NCI-H1105 treated with DMSO at 0.1 percent for 48 hours (cell line): Measurements from ENCODE around the gene RPS16.

ENCODE experiments used
- DNase-seq: peaks from one replicate; lab custom pipeline; 2025; lab: John Stamatoyannopoulos, UW

RPS16 gene

DNA sequence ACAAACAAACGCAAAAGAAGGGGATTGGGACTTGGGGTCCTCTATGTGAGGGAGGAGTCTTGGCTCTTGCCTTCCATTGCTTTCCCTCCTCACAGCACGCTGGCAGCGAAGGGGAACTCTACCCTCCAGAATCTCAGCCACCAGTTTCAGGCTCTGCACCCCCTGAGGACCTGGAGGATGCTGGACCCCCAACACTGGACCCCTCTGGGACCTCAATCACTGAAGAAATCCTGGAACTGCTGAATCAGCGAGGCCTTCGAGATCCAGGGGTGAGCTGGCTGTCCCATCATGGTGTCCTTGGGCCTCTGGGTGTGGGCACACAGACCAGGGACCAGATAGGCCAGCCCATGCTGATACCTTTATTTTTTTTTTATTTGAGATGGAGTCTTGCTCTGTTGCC is 13.7 kb downstream of the RPS16 start:
- DNase-seq = no peak

DNA sequence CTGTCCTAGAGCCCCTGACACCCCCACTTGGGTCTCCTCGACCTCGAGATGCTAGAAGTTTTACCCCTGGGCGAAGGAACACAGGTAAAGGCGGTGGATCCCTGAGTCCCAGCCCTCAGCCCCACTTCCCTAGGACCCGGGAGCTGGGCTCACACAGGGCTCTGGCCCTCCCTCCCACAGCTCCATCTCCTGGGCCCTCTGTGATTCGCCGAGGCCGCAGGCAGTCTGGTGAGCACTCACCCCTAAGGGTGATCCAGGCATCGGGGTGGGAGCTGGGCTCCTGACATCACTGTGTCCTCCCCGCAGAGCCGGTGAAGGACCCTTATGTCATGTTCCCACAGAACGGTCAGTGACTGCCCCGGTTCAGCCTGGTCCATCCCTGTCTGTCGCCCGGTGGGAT is 15.0 kb downstream of the RPS16 start:
- DNase-seq = no peak

DNA sequence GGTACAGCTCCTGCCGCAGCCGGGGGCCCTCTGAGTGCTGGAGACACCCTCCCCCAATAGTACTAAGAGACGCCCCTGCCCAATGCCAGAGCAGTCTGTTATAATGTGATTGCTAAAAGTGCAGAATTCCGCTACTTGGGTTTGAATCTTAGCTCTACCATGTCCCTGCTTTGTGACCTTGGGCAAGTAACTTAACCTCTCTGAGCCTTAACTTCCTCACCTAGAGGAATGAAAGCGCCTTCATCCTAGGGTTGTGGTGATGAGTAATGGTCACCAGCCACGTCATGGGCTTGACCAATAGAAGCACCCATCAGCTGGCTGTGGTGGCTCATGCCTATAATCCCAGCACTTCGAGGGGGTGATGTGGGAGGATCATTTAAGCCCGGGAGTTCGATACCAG is 16.7 kb downstream of the RPS16 start:
- no peak for DNase-seq

DNA sequence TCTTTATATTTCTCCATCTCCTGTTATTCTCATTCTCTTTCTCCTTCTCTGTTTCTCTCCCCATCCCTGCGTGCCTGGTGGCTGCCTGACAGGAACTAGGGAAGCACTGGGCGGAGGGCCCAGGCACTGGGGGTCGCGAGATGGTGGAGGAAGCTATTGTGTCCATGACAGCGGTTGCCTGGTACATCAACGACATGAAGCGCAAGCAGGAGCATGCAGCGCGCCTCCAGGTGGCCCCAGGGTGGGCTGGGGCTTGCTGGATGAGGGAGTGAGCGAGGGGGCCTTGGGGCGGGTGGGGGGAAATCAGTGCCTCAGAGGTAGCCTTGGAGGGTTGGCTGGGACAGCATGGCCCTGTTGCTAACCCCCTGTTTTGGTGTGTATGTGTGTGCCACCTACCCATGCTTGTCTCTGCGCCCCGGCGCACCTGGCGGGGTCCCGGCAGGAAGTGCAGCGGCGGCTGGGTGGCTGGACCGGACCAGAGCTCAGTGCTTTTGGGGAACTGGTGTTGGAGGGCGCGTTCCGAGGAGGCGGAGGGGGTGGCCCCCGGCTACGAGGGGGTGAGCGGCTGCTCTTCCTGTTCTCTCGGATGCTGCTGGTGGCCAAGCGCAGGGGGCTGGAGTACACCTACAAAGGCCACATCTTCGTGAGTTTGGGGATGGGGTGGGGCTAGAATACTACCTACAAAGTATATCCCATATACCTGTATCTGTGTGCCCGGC is 18.1 kb downstream of the RPS16 start:
- no peak for DNase-seq

DNA sequence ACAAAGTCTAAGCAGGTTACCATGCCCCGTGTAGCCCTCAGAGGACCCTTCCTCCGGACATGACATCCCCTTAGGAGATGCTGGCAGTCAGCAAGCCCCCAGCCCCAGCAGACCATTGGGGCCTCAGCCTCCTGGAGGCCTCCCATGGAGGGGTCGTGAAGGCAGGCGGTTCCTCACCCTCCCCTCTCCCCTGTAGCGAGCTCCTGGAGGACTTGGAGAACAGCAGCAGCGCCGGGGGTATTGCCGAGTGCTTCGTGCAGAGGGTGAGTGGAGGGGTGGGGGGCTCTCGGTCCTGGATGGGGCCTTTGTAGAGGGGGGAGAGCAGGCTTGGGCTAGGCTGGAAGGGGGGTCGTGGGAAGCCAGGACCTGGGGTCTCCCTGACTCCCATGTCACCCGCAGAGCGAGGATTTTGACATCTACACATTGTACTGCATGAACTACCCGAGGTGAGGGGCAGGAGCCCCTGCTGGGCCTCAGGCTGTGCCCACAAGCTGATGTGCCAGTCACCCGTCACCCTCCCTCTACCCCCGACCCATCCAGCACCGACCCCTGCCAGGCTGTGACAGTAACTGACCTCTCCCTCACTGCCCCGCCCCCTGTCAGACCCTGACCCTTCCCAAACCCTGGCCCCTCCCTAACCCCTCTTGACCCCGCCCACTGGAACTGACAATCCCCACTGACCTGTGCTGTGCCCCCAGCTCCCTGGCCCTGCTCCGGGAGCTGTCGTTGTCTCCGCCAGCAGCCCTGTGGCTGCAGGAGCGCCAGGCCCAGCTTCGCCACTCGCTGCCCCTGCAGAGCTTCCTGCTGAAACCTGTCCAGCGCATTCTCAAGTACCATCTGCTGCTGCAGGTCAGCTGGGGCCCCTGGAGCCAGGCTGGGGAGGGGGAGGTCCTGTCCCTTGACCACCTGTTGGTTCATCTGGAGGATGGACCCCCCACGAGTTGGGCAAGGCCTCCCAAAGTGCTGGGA is 19.3 kb downstream of the RPS16 start:
- no peak for DNase-seq

DNA sequence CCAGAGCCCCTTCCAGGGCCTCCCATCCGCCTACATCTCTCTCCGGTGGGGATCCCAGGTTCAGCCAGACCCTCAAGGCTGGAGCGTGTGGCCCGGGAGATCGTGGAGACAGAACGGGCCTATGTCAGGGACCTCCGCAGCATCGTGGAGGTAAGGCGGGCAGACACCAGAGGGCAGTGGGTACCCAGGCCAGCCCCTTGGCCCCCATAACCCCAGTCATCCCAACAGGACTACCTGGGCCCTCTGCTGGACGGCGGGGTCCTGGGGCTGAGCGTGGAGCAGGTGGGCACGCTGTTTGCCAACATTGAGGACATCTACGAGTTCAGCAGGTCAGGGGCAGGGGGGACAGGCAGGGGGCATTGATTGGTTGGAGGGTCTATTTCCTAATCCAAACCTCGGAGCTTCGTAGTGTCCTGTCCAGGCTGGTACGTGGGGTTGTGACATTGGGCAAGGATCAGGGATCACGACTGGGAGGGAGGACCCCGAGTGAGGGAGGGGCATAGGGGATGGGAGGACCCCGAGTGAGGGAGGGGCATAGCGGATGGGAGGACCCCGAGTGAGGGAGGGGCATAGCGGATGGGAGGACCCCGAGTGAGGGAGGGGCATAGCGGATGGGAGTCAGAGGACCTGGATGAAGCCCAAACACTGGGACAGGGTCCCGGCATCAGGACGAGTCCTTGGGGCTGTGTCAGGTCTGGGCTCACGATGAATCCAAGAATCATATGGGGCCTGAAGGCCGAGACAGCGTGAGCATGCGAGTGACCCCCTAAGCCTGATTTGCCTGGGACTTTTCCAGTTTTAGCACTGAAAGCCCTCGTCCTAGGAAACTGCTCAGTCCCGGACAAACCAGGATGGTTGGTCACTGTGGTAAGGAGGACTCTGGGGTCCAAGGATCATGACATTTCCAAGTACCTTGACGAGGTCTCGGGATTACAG is 20.4 kb downstream of the RPS16 start:
- no peak for DNase-seq

DNA sequence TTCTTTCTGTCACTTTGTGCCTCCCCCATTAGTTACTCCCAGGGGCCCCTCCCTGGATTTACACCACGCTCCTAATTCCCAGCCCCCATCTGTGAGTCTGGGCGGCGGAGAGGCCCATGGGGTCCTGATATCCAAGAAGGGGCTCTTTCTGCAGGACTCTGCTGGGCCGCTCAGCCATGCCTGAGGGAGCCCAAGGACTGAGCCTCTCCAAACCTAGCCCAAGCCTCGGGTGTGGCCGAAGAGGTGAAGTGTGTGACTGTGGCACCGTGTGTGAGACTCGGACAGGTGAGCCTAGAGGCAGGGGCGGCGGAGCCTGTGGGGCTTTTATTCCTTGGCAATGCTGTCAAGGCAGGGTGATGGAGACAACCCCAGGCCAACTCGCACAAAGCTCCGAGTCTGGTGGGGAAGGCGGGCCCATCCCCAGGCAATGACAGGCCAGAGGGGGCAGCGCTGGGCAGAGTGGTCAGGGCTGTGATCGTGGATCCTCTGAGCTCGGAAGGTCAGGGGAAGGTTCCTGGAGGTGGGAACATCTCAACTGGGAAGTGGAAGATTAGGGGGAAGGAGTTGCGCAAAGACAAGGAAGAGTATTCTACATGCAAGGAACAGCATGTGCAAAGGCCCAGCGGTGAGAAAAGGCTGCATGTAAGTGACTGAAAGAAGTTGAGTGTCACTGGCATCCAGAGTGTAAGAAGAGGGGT is 21.7 kb downstream of the RPS16 start:
- DNase-seq = no peak

DNA sequence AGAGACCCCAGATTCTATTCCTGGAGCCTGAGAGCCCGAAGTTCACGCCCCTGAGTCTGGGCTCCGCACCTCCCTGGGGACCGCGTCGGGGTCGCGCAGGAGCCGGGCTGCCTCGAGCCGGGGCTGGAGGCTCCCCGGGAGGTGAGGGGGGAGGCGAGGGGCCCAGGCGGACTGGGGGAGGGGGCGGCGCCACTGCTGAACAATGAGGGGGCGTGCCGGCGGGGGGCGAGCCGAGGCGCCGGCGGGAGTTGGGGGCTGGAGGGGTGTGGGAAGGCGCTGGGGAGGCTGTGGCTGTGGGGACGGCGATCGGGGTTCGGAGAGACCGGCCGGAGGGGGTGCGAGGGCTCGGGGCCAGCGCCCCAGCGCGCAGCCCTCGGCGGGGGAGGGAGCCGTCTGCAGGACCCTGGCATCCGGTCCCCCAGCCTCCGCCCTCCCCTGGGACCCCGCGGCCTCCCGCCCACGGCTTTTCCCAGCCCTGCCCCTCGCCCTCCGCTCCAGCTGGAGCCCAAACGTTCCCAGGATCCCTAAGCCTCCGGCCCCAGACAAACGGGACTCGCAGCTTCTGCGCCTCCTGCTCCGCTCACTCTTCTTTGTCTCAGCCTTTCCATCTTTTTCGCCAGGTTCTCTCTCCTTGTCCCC is 22.4 kb downstream of the RPS16 start:
- DNase-seq = peak; percentile 41

DNA sequence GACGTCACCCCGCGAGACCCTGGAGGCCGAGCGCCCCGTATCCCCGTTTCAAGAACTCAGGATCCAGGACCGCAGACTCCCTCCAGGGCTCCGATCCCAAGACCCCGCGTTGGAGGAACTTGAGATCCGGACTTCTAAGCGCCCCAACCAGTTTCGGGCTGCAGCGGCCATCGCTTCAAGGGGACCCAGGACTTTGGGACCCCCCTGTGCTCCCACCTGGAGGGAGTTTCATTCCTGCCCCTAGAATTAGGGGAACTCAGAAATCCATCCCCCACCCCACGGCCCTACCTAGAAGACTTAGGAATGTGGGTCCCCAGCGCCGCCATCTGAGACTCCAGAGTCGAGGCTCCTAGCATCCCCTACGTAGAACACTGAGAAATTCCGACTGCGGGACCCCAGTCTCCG is 22.9 kb downstream of the RPS16 start:
- no peak for DNase-seq

DNA sequence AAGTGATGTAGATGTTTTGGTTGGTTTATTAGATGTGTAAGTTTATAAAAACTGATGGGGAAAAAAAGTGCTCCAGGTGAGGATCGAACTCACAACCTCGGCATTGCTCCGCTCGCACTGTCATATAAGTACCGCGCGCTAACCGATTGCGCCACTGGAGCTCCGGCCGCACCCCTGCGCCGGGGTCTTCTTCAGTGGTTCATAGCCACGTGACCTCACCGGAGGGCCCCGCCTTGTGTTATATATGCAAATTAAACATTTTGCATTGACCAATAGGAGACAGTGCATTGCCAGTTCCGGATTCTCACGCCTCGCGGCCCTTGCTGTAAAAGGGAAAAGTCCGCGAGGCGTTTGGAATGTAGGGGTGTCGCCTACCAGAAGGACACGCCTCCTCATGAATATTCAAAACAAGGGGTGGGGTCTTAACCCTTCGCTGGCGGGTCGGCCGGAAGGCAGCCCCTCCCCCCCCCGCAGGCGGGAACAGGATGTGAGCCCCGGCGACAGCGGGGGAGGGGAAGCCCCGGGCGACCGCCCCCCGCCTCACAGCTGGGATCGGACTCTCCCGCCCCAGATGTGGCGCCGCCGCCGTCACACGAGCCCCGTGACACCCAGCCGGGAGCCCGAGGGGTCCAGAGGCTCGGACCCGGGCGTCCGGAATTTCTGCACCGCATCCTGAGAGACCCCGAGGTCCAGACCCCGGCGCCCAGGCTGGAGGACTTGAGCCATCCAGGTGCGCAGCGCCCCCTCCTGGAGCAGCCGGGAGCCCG is 23.5 kb downstream of the RPS16 start, which contains the start of gene PLEKHG2:
PLEKHG2 (plus strand) TSS at position 570 of the 767 bp plus-strand sequence. CDS start 1,418 bp downstream, outside the sequence.
- DNase-seq = peak; percentile 99

DNA sequence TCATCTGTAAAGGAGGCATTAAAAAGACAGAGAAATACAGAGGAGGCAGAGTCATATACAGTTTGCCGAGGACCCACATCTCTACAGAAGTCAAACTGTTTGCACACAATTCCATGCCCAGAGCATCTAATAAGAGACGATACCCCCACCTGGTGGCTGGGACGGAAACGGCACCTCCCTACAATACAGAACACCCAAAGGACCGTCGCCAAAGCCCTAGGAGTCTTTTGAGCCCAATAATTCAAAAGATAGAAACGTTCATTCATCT is 24.0 kb downstream of the RPS16 start:
- peak; percentile 89 for DNase-seq

DNA sequence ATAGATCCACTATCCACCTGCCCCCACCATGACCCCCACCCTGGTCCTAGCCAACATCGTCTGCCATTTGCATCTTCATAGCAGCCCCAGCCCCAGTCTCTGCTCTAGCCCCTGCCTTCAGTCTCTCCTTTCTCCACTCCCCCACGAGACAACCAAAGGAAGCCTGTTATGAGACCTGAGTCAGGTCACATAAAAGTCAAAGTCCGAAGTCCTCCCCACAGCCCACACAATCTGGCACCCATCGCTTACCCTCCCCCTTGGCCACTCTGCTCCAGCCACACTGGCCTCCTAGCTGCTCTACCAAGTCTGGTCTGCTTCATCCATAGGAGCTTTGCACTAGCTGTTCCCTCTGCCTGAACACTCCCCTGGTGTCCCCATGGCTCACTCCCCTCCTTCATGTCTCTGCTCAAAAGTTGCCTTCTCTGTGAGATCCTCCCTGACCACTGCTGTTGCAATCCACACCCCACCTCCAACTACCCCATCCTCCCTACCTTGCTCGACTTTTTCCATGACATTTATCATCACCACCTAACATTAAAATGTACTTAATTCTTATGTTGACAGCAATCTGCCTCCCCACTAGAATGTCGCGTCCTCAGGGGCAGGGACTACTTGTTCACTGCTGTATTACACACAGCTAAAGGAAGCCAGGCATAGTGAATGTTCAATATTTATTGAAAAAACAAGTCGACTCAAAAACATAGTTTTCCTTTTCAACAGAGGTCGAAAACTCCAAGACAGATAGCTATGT is 24.5 kb downstream of the RPS16 start:
- no peak for DNase-seq

DNA sequence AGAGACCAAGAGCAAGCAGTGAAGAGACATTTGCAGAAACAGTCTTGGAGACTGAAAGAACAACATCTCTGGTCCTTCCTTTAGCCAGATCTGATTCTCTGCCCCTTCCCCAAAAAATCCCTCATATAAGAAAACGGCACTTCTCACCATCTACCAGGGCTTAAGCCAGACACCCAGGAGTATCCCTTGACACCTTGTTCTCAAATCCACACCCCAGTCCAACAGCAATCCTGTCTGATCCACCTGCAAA is 25.0 kb downstream of the RPS16 start:
- no peak for DNase-seq

DNA sequence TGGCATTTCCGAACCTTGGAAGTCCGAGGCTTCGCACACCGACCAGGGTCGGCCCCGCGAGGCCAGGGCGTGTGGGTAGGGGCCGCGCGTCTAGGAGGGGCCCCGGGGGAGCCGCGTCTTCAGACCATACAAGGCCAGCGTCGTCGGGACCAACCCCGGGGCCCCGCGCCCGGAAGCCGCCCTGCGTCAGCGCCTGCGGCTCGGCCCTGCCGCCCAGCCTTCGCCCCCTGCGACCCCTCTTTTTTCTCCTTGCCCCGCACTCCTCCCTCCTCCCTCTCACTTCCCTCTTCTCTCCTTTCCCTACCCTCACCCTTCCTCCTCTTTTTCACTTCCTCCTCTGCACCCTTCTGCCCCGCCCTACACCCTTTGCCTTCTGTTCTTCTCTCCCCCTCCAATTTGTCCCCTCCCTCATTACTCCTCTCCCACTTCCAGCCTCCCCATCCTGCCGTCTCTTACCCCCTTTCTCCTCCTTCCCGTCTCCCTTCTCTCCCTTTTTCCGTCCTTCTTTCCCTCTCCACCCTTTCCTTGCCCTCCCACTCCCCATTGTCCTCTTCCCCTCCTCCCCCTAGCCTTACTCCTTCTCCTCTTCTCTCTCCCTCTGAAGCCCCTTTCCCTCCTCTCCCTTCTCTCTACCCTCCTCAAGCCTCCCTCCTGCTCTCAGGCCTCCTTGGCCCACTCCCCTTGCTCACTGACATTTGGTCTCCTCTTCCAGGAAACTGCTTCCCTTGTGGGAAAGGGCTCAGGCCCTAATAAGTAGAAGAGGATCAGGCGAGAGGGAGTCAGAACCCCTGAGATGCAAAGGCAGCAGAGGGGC is 25.5 kb downstream of the RPS16 start:
- DNase-seq = peak; percentile 29

DNA sequence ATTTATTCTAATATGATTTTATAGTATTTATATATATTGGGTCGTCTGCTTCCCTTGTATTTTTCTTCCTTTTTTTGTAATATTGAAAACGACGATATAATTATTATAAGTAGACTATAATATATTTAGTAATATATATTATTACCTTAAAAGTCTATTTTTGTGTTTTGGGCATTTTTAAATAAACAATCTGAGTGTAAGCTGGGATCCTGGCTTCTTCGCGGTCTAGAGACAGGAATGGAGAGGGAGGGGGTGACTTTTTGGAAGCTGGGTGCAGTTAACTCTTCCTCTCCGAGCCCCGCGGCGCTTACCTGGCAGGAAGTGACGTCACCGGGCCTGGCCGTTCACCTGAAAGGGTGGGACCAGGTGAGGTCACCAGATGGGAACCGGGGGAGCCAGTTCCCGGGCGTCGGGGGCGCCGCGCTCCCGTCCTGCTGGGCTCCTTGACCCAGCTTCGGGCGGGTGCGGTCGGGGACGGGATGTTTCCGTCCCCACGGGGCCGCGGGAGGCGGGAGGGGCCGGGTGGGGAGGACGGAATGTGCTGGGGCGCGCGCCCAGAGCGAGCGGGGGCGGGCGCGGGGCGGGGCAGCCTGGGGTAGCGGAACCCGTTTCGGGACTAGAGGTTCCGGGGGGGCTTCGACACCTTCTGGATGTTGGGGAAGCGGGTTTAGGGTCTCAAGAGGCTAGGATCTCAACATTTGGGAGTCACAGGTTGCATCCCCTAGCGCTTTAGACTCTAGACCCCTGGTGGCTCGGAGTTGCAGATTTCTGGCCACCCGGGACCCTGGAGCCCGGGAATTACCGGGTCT is 26.3 kb downstream of the RPS16 start:
- DNase-seq = peak; percentile 96

DNA sequence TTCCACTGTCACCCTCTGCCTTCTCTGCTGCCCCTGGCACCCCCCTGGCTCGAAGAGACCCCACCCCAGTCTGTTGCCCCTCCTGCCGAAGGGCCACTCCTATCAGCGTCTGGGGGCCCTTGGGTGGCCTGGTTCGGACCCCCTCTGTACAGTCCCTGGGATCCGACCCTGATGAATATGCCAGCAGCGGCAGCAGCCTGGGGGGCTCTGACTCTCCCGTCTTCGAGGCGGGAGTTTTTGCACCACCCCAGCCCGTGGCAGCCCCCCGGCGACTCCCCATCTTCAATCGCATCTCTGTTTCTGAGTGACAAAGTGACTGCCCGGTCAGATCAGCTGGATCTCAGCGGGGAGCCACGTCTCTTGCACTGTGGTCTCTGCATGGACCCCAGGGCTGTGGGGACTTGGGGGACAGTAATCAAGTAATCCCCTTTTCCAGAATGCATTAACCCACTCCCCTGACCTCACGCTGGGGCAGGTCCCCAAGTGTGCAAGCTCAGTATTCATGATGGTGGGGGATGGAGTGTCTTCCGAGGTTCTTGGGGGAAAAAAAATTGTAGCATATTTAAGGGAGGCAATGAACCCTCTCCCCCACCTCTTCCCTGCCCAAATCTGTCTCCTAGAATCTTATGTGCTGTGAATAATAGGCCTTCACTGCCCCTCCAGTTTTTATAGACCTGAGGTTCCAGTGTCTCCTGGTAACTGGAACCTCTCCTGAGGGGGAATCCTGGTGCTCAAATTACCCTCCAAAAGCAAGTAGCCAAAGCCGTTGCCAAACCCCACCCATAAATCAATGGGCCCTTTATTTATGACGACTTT is 27.1 kb downstream of the RPS16 start:
- peak; percentile 46 for DNase-seq

DNA sequence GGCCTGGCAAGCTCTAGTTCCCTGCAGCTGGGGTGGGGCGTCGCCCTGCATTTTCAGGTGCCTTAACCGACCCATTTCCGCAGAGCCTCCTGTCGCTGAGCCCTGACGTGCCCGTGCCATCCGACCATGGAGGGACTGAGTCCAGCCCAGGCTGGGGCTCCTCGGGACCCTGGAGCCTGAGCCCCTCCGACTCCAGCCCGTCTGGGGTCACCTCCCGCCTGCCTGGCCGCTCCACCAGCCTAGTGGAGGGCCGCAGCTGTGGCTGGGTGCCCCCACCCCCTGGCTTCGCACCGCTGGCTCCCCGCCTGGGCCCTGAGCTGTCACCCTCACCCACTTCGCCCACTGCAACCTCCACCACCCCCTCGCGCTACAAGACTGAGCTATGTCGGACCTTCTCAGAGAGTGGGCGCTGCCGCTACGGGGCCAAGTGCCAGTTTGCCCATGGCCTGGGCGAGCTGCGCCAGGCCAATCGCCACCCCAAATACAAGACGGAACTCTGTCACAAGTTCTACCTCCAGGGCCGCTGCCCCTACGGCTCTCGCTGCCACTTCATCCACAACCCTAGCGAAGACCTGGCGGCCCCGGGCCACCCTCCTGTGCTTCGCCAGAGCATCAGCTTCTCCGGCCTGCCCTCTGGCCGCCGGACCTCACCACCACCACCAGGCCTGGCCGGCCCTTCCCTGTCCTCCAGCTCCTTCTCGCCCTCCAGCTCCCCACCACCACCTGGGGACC is 27.9 kb downstream of the RPS16 start:
- no peak for DNase-seq
